Right lobe of liver (tissue), 4 donors: Measurements from ENCODE around the gene OR2G3.

Source experiments
- POLR2A ChIP-seq: fragments of 450-650 bp; IDR thresholded peaks from one replicate; pipeline ENCODE4 v1.6.1; 2017; ENCODE audit warnings: antibody characterized with exemption, mild to moderate bottlenecking
- TF ChIP-seq, protein P1 (sequence below), 4 donors: fragments of 200-600 bp in 3 of 4; fragments of 450-650 bp in 1 of 4; IDR thresholded peaks; one replicate each; pipeline versions ENCODE4 v1.5.1 to v1.8.0; 2016 to 2022; ENCODE audit warnings: antibody characterized with exemption in 4 of 4, mild to moderate bottlenecking in 2 of 4
- donor health status: DM: no; HTN: no; CAD: no.
- donor health status: DM: no; HTN: no; CAD: no.
- donor health status: DM: no; HTN: yes; CAD: no.

GRCh38 chr1:247605286-247605685, at the start of gene OR2G3:
- TF ChIP-seq, protein P1, sequence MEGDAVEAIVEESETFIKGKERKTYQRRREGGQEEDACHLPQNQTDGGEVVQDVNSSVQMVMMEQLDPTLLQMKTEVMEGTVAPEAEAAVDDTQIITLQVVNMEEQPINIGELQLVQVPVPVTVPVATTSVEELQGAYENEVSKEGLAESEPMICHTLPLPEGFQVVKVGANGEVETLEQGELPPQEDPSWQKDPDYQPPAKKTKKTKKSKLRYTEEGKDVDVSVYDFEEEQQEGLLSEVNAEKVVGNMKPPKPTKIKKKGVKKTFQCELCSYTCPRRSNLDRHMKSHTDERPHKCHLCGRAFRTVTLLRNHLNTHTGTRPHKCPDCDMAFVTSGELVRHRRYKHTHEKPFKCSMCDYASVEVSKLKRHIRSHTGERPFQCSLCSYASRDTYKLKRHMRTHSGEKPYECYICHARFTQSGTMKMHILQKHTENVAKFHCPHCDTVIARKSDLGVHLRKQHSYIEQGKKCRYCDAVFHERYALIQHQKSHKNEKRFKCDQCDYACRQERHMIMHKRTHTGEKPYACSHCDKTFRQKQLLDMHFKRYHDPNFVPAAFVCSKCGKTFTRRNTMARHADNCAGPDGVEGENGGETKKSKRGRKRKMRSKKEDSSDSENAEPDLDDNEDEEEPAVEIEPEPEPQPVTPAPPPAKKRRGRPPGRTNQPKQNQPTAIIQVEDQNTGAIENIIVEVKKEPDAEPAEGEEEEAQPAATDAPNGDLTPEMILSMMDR (IDR thresholded peaks at IDR 0.05) = no peak
- no peak for TF ChIP-seq POLR2A
